ENCODE data around the gene ADRA2B.

The ADRA2B gene

GRCh38 chr2:96107708-96108065 is 8.7 kb downstream of the ADRA2B start:
- H3K4me3 ChIP-seq (replicated peaks; ENCODE audit: low read depth, low read length) = no peak overlapping the region
- no peak for TF ChIP-seq CTCF (IDR thresholded peaks at IDR 0.05; ENCODE audit: low read length, missing control alignments)
- no peak for DNase-seq (ENCODE audit: low read depth)

- H3K4me3 ChIP-seq (replicated peaks; ENCODE audit: low read depth, low read length) = no peak overlapping the region
- no peak for TF ChIP-seq CTCF (IDR thresholded peaks at IDR 0.05; ENCODE audit: low read length, missing control alignments)
- no peak for DNase-seq (ENCODE audit: low read depth)
Observed at GRCh38 chr2:96106991-96107707, 9.2 kb downstream of the ADRA2B start.

GRCh38 chr2:96105994-96106715 is 10.2 kb downstream of the ADRA2B start:
- DNase-seq (ENCODE audit: low read depth) = no peak
- TF ChIP-seq CTCF (IDR thresholded peaks at IDR 0.05; ENCODE audit: low read length, missing control alignments) = no peak
- H3K4me3 ChIP-seq (replicated peaks; ENCODE audit: low read depth, low read length) = no peak overlapping the region

GRCh38 chr2:96105152-96105915 is 11.0 kb downstream of the ADRA2B start:
- no peak for TF ChIP-seq CTCF (IDR thresholded peaks at IDR 0.05; ENCODE audit: low read length, missing control alignments)
- no peak for DNase-seq (ENCODE audit: low read depth)
- no peak overlapping the region for H3K4me3 ChIP-seq (replicated peaks; ENCODE audit: low read depth, low read length)

GRCh38 chr2:96104487-96104861 is 11.9 kb downstream of the ADRA2B start:
- DNase-seq (ENCODE audit: low read depth) = no peak
- H3K4me3 ChIP-seq (replicated peaks; ENCODE audit: low read depth, low read length) = no peak overlapping the region
- TF ChIP-seq CTCF (IDR thresholded peaks at IDR 0.05; ENCODE audit: low read length, missing control alignments) = no peak

GRCh38 chr2:96103761-96104486 is 12.4 kb downstream of the ADRA2B start:
- no peak overlapping the region for H3K4me3 ChIP-seq (replicated peaks; ENCODE audit: low read depth, low read length)
- DNase-seq (ENCODE audit: low read depth) = no peak
- TF ChIP-seq CTCF (IDR thresholded peaks at IDR 0.05; ENCODE audit: low read length, missing control alignments) = no peak

All from fibroblast of pulmonary artery (primary cell).